Muscle of arm (tissue), 12 donors: Measurements from ENCODE around the gene TMEM234. TPM values are rescaled to one million over a fixed set of nuclear protein-coding genes. Genes with fewer than 3 reads are reported as not detected.
A peak's percentile ranks its signal among the peaks of the same experiment; 100 is the strongest.

ENCODE experiments used
- DNase-seq: peaks from one replicate; pipeline ENCODE4 v3.0.0-alpha.2; 2013
- polyA plus RNA-seq, 12 donors: library from polyadenylated mRNA; unstranded; fragments of 120-200 nt; gene quantifications; one replicate each; pipeline ENCODE4 v1.2.1, GENCODE V29; 2013; ENCODE audit not compliant: insufficient read length in 12 of 12

Gene TMEM234
- polyA plus RNA-seq, 12 donors = 7.8 to 19.5 (median 9.4) TPM; not detected in 2

DNA sequence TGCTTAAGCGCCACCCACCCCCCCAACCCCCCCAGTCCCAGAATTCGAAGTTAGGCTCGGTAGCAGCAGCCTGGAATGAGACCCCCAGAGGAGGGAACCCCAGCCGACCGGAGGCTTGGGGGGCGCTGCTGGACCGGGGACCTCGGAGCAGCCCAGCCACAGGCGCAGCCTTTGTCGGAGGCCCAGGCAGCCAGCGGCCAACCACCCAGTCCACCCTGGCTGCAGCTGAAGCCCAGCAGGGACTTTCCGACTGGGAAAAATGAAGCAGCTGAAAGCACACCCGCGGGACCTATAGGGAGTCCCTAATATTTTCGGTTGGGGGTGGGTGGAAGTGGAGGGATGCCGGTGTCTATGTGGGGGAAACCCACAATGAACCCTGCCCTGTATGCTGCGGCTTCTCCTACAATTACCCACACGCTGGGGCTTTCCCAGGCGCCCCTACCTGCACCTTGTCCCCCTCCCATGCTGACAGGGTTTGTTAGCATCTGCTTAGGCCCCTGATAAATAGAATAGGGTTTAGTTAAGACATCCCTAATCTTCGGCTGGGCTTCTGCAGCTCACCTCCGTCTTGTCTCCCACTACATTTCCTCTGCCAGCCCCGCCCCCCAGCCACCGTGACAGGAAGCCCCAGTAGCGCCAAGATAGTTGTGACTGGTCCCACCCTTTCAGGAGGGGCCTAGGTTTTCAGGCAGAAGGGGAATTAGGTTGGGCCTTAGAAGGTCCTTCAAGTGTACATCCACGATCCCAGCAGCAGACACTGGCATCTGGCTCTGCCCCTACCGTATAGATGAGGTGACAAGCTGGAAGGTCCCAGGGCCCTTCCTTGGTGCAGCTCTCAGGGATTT lies 20.9 kb downstream of the TMEM234 start:
- peak; percentile 67 for DNase-seq

DNA sequence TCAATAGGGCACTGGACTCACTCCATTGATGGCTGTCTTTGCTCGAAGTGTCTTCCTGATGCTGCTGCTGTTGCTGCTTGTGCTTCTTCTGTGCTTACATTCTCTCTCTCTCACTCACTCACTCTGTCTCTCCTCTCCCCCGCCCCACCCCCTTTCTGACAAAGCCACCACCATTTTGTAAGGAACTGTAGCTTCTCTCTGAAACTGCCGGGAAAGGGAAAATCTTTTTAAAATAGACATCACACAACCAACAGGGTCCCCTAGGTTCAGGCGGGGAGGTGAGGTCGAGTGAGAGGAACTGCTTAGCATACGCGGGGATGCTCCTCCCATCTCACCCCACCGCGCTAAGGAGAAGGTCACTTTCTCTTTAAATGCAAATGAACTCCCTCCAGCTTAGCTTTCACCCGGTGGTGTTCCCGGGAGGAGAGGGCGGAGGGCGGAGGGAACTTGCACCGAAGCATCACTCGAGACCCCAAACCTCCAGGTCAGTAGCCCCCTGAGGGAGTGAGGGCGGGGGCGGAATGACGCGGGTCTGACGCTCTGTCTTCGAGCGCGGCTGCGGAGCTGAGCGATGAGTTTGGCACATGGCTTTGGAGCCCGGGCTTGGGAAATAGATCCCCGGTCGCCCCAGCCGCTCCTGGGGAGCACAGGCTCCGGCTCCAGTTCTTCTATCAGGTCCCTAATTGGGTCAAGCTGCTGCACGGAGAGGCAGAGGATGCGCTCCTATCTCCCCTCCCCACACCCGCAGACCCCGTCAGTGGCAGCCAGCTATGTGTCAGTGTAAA lies 21.7 kb downstream of the TMEM234 start, which contains the start of gene CCDC28B:
CCDC28B (plus strand) TSS at position 370 of the 785 bp plus-strand sequence. CDS start 1,341 bp downstream, outside the sequence.
- peak; percentile 85 for DNase-seq

DNA sequence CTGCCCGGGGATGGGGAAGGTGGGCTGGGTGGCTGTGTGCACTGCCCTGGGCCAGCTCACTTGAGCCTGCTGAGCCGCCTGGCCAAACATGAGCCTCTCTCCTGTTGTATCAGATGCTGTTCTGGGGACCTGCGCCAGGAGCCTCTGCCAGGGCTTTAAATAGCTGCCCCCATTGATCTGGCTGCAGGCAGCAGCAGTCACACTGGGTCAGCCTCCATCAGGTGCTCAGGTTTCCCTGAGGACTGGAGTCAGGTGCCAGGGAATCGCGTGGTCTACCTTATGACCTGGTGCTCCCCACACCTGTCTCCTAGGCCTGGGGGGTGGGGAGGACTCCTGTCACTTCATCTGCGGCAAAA lies 22.5 kb downstream of the TMEM234 start:
- DNase-seq = no peak

GRCh38 chr1:32199043-32199716 lies 23.0 kb downstream of the TMEM234 start:
- no peak for DNase-seq

DNA sequence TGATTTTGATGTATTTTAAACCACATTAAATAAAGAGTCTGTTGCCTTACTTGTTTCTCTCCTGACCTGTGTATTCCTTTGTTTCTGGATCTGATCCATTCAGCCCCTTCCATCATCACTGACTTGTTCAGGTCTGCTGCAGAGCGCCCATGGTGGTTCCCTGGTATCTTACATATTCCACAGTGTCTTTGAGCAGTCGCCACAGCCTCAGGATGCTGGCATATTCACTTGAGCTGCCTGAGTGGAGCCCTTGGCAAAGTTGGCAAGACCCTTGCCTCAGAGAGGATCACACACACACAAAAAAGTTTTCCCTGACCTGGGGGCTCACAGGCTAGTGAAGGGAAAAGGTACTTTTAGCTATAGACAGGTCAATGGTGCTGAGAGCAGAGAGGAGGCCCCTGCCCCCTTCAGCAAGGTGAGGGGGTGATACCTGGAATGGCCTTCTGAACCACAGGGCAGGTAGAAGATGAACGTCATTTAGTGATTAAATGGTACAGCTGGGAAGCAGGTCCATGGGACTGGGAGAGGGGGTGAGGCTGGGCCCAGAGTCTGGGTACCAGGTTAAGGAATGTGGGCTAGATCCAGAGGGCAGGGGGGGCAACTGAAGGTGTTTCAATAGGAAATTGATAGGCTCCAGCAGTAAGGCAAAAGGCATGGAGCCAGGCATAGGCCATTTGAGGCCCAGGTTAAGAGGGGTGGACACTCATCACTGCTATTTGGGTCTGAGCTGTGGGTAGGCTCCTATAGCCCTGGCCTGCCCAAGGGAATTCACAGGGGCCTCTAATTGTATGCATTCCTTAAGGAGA lies 23.7 kb downstream of the TMEM234 start:
- no peak for DNase-seq

- DNase-seq = no peak
Measured at GRCh38 chr1:32197837-32198236, 24.3 kb downstream of the TMEM234 start.

GRCh38 chr1:32197074-32197473 lies 25.1 kb downstream of the TMEM234 start:
- DNase-seq = no peak

DNA sequence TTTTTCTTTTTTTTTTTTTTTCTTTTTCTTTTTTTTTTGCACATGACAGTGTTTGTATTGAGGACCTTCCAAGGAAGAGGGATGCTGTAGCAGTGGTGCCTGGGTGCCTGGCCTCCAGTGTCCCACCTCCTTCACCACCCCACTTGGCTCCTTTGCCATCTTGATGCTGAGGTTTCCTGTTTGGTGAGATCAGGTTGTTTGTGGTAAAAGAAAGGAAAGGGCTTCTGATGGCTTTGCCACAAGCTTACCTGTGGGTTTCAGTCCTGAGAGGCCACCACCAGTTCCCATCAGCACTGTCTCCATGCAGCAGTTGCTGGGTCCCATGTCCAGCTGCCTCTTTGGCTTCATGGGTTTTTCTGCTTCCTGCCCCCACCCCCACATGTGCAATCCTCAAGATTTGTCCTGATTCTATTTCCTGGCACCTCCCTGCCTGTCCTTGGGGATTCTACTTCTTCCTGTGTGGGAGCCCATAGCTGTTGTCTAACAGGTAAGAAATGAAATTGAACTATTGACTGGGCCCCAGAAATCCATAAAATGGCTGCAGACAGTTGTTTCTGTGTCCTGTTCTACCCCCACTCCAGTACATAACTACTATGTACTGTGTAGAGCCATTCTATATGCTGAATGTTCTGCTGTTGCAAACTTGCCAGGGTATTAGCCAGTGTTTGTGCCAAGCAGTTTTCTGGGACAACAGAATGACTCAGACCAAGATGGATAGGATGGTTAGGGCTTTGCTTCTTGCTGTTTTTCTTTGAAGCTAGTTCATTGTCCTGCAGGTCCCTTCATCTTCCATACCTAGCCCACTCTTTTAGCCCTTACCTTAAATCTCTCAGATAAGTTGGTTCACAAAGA lies 26.0 kb downstream of the TMEM234 start:
- no peak for DNase-seq

- no peak for DNase-seq
Measured at GRCh38 chr1:32195531-32195930, 26.6 kb downstream of the TMEM234 start.

- DNase-seq = no peak
Measured at GRCh38 chr1:32194984-32195383, 27.2 kb downstream of the TMEM234 start.

- no peak for DNase-seq
Measured at GRCh38 chr1:32192220-32192948, 29.8 kb downstream of the TMEM234 start.

GRCh38 chr1:32187850-32188249 lies 34.3 kb downstream of the TMEM234 start:
- DNase-seq = no peak

DNA sequence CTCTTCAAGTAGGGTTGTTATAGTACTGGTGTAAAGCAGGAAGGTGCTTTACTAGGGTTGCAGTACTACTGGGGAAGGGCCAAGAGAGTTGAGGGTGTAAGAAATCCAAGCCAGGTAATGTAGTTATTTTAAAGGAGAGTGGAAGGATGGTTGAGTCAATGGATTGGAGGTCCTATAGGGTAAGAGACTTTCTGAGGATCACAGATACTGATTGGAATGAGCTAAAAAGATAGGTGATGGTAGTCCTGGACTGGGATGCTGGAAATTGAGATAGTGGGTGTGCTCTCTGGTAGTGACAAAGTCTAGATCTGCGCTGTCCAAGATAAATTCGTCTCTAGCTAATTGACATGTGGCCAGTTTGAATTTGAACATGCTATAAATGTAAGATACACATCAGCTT lies 35.7 kb downstream of the TMEM234 start:
- no peak for DNase-seq

DNA sequence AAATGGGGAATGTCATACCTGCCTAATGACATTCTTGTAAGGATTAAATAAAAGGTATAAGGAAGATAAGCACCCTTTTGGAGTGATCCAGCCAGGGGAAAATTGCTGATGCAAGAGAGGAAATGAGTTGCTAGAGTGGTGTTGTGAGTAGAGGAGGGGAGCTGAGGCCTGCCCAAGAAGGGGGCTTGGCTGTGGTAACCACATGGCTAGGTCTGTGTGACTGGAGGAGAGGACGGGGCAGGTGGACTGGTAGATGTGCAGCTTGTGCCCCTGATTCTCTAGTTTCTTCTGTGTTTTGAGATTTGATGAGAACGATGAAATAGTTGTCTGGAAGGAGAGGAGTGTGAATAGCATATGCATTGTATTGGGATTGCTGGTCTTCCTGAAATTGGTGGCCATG lies 36.1 kb downstream of the TMEM234 start:
- no peak for DNase-seq

DNA sequence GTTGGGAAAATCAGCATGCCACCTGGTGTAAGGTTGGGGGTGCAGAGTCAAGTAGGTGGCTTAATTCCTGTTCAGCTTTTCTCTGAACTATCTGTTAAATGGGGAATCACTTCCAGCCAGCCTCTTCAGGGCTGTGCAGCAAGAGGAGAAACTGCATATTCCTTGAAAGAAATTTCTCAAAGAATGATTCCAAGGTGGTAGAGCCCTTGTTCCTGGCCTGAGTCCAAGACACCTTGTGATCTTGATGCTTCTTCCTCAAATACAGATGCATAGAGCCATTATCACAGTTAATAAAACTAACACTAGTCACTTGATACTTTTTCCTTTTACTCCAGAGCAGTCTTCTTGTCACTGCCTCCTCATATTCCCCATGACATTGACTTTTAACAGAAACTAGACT lies 37.5 kb downstream of the TMEM234 start:
- DNase-seq = no peak

- no peak for DNase-seq
Measured at GRCh38 chr1:32182060-32182459, 40.1 kb downstream of the TMEM234 start.

GRCh38 chr1:32181563-32181962 lies 40.6 kb downstream of the TMEM234 start:
- DNase-seq = no peak

DNA sequence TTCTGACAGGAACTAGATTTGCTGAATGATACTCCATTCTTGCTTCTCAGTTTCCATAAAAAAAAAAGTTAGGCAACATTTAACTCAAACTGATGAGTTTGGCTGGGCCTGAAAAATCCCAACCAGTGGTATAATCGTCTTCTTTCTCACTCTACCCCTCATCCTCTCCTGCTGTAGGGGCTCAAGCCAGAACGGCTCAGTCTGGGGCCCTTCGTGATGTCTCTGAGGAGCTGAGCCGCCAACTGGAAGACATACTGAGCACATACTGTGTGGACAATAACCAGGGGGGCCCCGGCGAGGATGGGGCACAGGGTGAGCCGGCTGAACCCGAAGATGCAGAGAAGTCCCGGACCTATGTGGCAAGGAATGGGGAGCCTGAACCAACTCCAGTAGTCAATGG lies 41.1 kb downstream of the TMEM234 start:
- no peak for DNase-seq

DNA sequence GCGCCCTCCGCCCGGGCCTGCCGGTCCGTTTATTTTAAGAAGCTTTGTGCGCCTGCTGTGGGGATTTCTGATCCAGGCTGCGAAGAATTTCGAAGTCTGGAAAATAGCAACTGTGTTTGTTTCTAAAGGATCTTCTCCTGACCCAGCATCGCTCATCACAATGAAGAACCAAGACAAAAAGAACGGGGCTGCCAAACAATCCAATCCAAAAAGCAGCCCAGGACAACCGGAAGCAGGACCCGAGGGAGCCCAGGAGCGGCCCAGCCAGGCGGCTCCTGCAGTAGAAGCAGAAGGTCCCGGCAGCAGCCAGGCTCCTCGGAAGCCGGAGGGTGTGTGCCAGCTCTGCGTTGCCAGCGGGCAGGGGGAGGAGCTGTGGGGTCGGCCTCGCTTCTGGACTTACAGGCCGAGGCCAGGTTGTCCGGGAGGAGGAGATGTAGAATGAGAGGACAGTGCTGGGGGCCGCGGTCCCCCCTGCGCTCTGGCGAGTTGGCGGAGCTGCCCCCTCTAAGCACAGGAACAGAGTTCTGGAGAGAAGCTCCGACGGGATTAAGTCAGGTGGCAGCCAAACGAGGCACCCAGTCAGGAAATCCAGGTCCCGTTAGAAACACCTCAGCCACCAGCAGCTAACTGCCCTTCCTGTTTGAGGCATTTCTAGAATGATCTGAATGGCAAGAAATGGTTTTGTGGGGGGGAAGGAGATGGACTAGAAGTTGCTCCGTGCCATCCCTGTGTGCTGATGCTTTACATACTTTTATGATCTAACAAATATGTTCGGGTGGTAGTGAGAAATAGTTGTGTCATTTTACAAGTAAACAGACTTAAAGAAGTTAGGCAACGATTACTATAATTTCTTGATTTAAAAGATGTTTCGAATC lies 41.7 kb downstream of the TMEM234 start:
- DNase-seq = peak; percentile 53
